ENCODE measurements around the gene LRRC74B. TPM values are rescaled to one million over a fixed set of nuclear protein-coding genes. Genes with fewer than 3 reads are reported as not detected.

LRRC74B gene
- total and polyA plus RNA-seq, 2 donors from 2014 or later, result not detected

DNA sequence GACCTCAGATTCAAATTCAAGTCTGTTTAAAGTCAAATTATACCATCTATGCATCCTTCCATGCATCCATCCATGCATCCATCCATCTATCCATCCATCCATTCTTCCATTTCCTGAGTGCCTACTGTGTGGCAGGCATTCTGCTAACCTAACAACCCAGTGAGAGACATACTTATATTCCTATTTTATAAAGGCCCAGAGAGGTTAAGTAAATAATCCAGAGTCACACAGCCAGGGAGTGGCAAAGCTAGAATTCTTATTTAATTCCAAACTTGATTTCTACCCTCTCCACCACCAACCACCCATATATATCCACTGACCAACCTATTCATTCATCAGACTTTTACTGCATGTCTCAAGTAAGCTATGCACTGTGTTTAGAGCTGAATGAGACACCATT lies 53.8 kb downstream of the LRRC74B start:
- H3K27me3 ChIP-seq (ENCODE audit: control insufficient read depth, insufficient read depth, low read length), result no peaks in the 10 kb centered on the region
- H3K36me3 ChIP-seq (ENCODE audit: control insufficient read depth in 2 of 3, insufficient read depth in 3 of 3, low read length in 3 of 3), result no peaks in the 10 kb centered on the region
- no peak overlapping the region for H3K27ac ChIP-seq (ENCODE audit: low read depth in 2 of 2, low read length in 2 of 2)
- H3K4me1 ChIP-seq (ENCODE audit: control insufficient read depth in 2 of 3, insufficient read depth in 2 of 3, low read depth in 1 of 3, low read length in 3 of 3), result peaks cover 0 to 3% (median 0%) of the 10 kb centered on the region in 3 donors
- no peak overlapping the region for H3K9ac ChIP-seq (ENCODE audit: low read length in 3 of 3)
- no peak for FAIRE-seq
- no peak for DNase-seq
- TF ChIP-seq, protein P1, sequence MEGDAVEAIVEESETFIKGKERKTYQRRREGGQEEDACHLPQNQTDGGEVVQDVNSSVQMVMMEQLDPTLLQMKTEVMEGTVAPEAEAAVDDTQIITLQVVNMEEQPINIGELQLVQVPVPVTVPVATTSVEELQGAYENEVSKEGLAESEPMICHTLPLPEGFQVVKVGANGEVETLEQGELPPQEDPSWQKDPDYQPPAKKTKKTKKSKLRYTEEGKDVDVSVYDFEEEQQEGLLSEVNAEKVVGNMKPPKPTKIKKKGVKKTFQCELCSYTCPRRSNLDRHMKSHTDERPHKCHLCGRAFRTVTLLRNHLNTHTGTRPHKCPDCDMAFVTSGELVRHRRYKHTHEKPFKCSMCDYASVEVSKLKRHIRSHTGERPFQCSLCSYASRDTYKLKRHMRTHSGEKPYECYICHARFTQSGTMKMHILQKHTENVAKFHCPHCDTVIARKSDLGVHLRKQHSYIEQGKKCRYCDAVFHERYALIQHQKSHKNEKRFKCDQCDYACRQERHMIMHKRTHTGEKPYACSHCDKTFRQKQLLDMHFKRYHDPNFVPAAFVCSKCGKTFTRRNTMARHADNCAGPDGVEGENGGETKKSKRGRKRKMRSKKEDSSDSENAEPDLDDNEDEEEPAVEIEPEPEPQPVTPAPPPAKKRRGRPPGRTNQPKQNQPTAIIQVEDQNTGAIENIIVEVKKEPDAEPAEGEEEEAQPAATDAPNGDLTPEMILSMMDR (IDR thresholded peaks at IDR 0.05; ENCODE audit: borderline replicate concordance, extremely low read depth, insufficient read depth), result no peak
- no peaks in the 10 kb centered on the region for H3K9me3 ChIP-seq (ENCODE audit: control insufficient read depth in 2 of 3, insufficient read depth in 1 of 3, low read length in 3 of 3)
- H3K4me3 ChIP-seq (ENCODE audit: low read length in 3 of 3), result no peak overlapping the region
- intact Hi-C loops (cut with DNase I), result no loop called here

DNA sequence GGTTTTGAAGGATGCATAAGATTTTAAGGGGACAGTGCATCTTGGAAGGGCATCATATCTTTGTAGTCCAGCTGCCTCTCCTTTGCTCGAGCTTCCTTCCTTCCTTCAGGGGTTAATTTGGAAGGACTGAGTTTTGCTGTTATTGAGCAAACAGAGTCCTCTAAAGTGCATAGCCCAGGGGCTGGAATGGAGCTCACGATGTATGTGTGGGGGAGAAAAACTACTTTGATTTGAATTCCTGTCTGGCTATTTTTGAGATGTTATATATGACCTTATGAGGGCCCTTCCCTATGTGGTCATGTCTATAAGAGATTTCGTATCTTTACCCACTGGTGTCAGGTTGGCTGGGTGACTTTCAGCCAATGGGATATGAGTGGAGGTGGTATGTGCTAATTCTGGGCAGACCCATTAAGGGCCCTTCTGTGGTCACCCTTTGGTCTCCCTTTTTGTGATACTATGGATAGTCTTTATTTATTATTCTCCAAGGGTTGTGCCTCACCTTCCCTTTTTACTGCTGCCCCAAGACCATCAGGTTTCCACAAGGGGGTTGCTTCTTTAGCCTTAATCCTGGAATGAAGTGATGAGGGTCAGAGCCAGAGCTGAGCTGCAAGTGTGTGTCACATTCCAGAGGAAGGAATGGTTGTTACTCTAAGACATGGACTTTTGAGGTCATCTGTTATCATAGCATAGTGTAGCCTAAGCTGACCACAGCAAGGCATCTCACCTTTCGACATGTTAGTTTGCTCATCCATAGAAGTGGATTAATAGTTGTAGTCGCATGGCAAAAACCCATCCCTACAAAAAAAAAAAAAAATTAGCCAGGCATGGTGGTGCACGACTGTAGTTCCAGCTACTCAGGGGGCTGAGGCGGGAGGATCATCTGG lies 54.6 kb downstream of the LRRC74B start:
- H3K4me1 ChIP-seq (ENCODE audit: control insufficient read depth in 2 of 3, insufficient read depth in 2 of 3, low read depth in 1 of 3, low read length in 3 of 3), result peaks cover 0 to 3% (median 0%) of the 10 kb centered on the region in 3 donors

DNA sequence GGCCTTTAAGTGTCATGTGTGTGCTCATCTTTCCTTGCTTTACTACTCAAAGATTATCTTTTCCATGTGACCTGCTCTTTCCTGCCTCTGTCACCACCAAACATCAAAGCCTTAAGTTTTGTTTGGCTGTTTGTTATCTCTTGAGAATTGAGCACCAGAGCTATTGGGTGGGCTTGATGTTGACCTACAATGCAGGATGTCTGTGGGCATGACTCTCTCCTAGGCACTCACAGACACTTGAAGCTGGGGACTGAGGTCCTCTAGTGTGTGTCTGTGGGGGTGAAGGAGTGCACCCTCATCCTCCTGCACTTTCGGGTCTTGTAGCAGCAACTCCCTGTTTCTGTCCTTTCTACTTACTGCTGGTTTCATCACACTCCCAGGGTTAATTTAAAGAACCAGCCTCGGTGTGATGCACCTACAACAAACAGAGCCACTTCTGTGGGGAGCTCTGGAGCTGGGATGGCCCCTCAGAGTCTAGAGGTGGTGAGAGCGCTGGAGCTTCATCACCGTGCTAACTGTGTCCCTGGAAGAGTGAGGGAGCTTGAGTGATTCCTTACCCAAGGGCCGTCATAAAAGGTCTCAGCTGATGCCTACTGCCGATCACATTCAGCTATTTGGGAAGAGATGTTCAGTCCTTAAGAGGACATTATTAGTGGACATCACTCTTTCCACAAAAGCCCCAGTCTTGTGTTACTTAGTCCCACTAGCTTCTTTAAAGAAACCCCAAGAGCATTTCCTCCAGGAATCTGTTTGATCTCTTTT lies 56.3 kb downstream of the LRRC74B start:
- Histone ChIP-seq H3K9me3 (ENCODE audit: control insufficient read depth in 2 of 3, insufficient read depth in 1 of 3, low read length in 3 of 3) (no peaks in the 10 kb centered on the region), H3K4me1 (ENCODE audit: control insufficient read depth in 2 of 3, insufficient read depth in 2 of 3, low read depth in 1 of 3, low read length in 3 of 3) (peaks cover 0 to 3% (median 0%) of the 10 kb centered on the region in 3 donors), H3K4me3 (ENCODE audit: low read length in 3 of 3) (no peak overlapping the region), H3K27me3 (ENCODE audit: control insufficient read depth, insufficient read depth, low read length) (no peaks in the 10 kb centered on the region), H3K27ac (ENCODE audit: low read depth in 2 of 2, low read length in 2 of 2) (no peak overlapping the region), H3K36me3 (ENCODE audit: control insufficient read depth in 2 of 3, insufficient read depth in 3 of 3, low read length in 3 of 3) (no peaks in the 10 kb centered on the region), H3K9ac (ENCODE audit: low read length in 3 of 3) (no peak overlapping the region)
- FAIRE-seq (no peak), DNase-seq (no peak)
- intact Hi-C loops (cut with DNase I), result no loop called here
- TF ChIP-seq, protein P1 (IDR thresholded peaks at IDR 0.05; ENCODE audit: borderline replicate concordance, extremely low read depth, insufficient read depth), result no peak

More for the DNA sequence above, 54.6 kb downstream of the LRRC74B start:
- Histone ChIP-seq H3K27ac (ENCODE audit: low read depth in 2 of 2, low read length in 2 of 2) (no peak overlapping the region), H3K27me3 (ENCODE audit: control insufficient read depth, insufficient read depth, low read length) (no peaks in the 10 kb centered on the region), H3K4me3 (ENCODE audit: low read length in 3 of 3) (no peak overlapping the region), H3K9me3 (ENCODE audit: control insufficient read depth in 2 of 3, insufficient read depth in 1 of 3, low read length in 3 of 3) (no peaks in the 10 kb centered on the region), H3K9ac (ENCODE audit: low read length in 3 of 3) (no peak overlapping the region), H3K36me3 (ENCODE audit: control insufficient read depth in 2 of 3, insufficient read depth in 3 of 3, low read length in 3 of 3) (no peaks in the 10 kb centered on the region)
- intact Hi-C loops (cut with DNase I), result no loop called here
- TF ChIP-seq, protein P1 (IDR thresholded peaks at IDR 0.05; ENCODE audit: borderline replicate concordance, extremely low read depth, insufficient read depth), result no peak
- DNase-seq, result no peak
- FAIRE-seq, result no peak

Data from kidney (tissue), 14 donors.